SU-DHL-6 (cell line): ENCODE data around the gene UBA5.

Experiments
- H2AFZ ChIP-seq: fragments of 200-600 bp; sonication (generic); 2 replicates; pipeline ENCODE4 v1.6.1; 2014; ENCODE audit warnings: low read depth, mild to moderate bottlenecking, moderate library complexity, mixed read lengths, antibody characterized with exemption, low read length; ENCODE audit not compliant: severe bottlenecking
- H3F3A ChIP-seq: fragments of 200-600 bp; shearing (Covaris generic); 2 replicates; pipeline ENCODE4 v1.6.0; 2016; ENCODE audit warnings: antibody characterized with exemption, mild to moderate bottlenecking; ENCODE audit not compliant: insufficient read depth
- H3K27ac ChIP-seq: fragments of 200-600 bp; sonication (generic); 2 replicates; pipeline ENCODE4 v1.5.1; 2016; ENCODE audit warnings: low read depth, mild to moderate bottlenecking, low read length, moderate library complexity, mixed read lengths
- H3K27me3 ChIP-seq: fragments of 200-600 bp; sonication (generic), shearing (Covaris generic); 2 replicates; pipeline ENCODE4 v1.6.0; 2014; ENCODE audit warnings: mild to moderate bottlenecking, low read length
- H3K36me3 ChIP-seq: fragments of 200-600 bp; sonication (generic); 2 replicates; pipeline ENCODE4 v1.6.1; 2014; ENCODE audit warnings: mild to moderate bottlenecking, low read length, mixed read lengths
- H3K4me2 ChIP-seq: fragments of 300-600, 200-600 bp; shearing (Covaris generic), sonication (generic); 2 replicates; pipeline ENCODE4 v1.6.0; 2014; ENCODE audit warnings: low read length, low read depth, mild to moderate bottlenecking; ENCODE audit not compliant: poor library complexity, severe bottlenecking
- H3K4me3 ChIP-seq: fragments of 200-600 bp; sonication (generic); 2 replicates; pipeline ENCODE4 v1.5.1; 2014; ENCODE audit warnings: antibody characterized with exemption, low read length, mild to moderate bottlenecking, mixed read lengths; ENCODE audit not compliant: insufficient read depth, poor library complexity, severe bottlenecking
- H3K79me2 ChIP-seq: fragments of 200-600 bp; sonication (generic); 2 replicates; pipeline ENCODE4 v1.6.1; 2014; ENCODE audit warnings: mild to moderate bottlenecking, low read length, moderate library complexity; ENCODE audit not compliant: insufficient read depth
- H3K9ac ChIP-seq: fragments of 200-600 bp; sonication (generic); 2 replicates; pipeline ENCODE4 v1.7.0; 2014; ENCODE audit warnings: mild to moderate bottlenecking, low read length
- H3K9me2 ChIP-seq: fragments of 200-600 bp; sonication (generic); replicated peaks from 2 replicates; pipeline ENCODE4 v1.6.1; 2014; ENCODE audit warnings: low read length; ENCODE audit not compliant: insufficient read depth
- H3K9me3 ChIP-seq: fragments of 200-600 bp; sonication (generic); 2 replicates; pipeline ENCODE4 v1.6.1; 2014; ENCODE audit warnings: low read length, mixed read lengths; ENCODE audit not compliant: insufficient read depth
- H4K20me1 ChIP-seq: fragments of 200-600 bp; sonication (generic); 2 replicates; pipeline ENCODE4 v1.6.1; 2014; ENCODE audit warnings: low read depth, mild to moderate bottlenecking, antibody characterized with exemption, low read length, moderate library complexity, mixed read lengths
- EZH2phosphoT487 ChIP-seq: fragments of 200-600 bp; sonication (generic), shearing (Covaris generic); conservative IDR thresholded peaks from 2 replicates; pipeline ENCODE4 v1.6.1; 2018; ENCODE audit warnings: mild to moderate bottlenecking, antibody characterized with exemption, low read length, moderate library complexity, mixed read lengths
- TF ChIP-seq, protein P1 (sequence below): fragments of 200-600 bp; sonication (generic); IDR thresholded peaks from one replicate; pipeline ENCODE4 v1.5.1; 2017; ENCODE audit warnings: antibody characterized with exemption, mild to moderate bottlenecking, low read length, moderate library complexity; ENCODE audit not compliant: insufficient read depth, poor library complexity, severe bottlenecking

The UBA5 gene

DNA sequence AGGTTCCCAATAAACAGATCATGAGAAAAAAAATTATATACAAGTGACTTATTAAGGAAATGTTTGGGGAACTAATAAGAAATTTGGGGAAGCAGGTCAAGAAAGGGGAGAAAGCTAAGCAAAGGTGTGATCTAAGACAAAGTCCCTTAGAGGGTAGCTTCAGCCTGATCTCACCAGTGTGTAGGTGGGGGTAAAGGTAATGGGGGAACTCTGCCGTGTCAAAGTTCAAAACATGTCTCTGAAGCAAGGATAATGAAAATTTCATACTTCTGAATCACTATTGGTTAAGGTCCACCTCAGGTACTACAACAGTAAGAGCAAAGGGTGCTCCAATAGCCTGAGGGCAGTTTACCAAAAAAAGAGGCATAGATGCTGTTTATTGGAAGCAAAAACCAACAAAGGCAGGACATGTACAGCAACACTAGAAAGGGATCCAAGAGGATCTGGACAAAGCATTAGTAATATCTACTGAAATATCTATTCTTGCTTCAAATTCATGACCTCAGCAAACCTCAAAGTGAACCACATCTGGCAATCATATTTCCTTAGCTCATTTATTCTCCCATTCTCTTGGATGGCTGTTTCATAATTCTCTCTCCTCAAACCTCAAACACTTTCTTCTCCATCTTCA is 7.4 kb upstream of the UBA5 start:
- Histone ChIP-seq H3K4me2 (no peak overlapping the region), H3K27ac (no peak overlapping the region), H3K79me2 (no peaks in the 10 kb centered on the region), H3K9me2 (no peaks in the 10 kb centered on the region), H3K9ac (no peak overlapping the region), H3K9me3 (no peaks in the 10 kb centered on the region), H3K27me3 (no peaks in the 10 kb centered on the region), H3K4me3 (no peak overlapping the region), H3K36me3 (no peaks in the 10 kb centered on the region), H3F3A (no peaks in the 10 kb centered on the region), H2AFZ (no peak overlapping the region), H4K20me1 (no peaks in the 10 kb centered on the region)
- TF ChIP-seq, protein P1, sequence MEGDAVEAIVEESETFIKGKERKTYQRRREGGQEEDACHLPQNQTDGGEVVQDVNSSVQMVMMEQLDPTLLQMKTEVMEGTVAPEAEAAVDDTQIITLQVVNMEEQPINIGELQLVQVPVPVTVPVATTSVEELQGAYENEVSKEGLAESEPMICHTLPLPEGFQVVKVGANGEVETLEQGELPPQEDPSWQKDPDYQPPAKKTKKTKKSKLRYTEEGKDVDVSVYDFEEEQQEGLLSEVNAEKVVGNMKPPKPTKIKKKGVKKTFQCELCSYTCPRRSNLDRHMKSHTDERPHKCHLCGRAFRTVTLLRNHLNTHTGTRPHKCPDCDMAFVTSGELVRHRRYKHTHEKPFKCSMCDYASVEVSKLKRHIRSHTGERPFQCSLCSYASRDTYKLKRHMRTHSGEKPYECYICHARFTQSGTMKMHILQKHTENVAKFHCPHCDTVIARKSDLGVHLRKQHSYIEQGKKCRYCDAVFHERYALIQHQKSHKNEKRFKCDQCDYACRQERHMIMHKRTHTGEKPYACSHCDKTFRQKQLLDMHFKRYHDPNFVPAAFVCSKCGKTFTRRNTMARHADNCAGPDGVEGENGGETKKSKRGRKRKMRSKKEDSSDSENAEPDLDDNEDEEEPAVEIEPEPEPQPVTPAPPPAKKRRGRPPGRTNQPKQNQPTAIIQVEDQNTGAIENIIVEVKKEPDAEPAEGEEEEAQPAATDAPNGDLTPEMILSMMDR = no peak
- no peak for TF ChIP-seq EZH2phosphoT487

DNA sequence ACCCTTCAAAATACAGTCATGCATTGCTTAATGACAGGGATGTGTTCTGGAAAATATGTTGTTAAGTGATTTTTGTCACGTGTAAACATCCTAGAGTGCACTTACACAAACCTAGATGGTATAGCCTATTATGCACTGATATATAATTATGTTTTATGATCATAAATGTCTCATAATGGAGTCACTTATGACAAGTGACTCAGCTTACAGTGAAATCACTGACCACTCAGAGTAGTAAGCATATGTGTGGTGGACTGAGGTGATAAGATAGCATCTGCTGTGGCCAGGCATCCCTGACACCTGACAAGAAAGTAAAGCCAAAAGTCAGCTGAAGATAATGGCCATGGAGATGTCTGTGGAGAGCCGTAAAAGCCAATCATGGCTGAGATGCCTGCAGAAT is 5.9 kb upstream of the UBA5 start:
- Histone ChIP-seq H3K4me3 (no peak overlapping the region), H3K27ac (no peak overlapping the region), H3K79me2 (no peaks in the 10 kb centered on the region), H3K4me2 (no peak overlapping the region), H4K20me1 (no peaks in the 10 kb centered on the region), H2AFZ (no peak overlapping the region), H3K36me3 (no peaks in the 10 kb centered on the region), H3K9me2 (no peaks in the 10 kb centered on the region), H3K9ac (no peak overlapping the region), H3F3A (no peaks in the 10 kb centered on the region), H3K27me3 (no peaks in the 10 kb centered on the region), H3K9me3 (no peaks in the 10 kb centered on the region)
- no peak for TF ChIP-seq EZH2phosphoT487
- TF ChIP-seq, protein P1 = no peak

DNA sequence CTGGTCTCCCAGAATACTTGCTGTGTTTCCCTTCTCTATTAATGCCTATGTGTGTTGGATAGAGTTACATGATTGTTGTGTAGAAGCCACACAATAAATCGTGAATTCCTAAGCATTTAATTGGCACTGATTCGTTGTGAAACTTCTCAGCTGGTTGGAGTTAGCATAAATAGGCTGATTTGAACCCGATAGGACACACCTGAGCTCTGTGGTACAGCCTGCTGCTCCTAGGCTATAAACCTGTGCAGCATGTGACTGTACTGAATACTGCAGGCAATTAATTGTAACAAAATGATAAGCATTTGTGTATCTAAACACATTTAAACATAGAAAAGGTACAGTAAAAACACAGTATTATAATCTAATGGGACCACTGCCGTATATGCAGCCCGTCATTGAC is 5.4 kb upstream of the UBA5 start:
- no peaks in the 10 kb centered on the region for H3K79me2 ChIP-seq
- no peaks in the 10 kb centered on the region for H3K36me3 ChIP-seq
- no peak overlapping the region for H3K27ac ChIP-seq
- no peaks in the 10 kb centered on the region for H3F3A ChIP-seq
- H3K9ac ChIP-seq = no peak overlapping the region
- H2AFZ ChIP-seq = no peak overlapping the region
- H3K4me2 ChIP-seq = no peak overlapping the region
- no peak overlapping the region for H3K4me3 ChIP-seq
- no peaks in the 10 kb centered on the region for H4K20me1 ChIP-seq
- H3K27me3 ChIP-seq = no peaks in the 10 kb centered on the region
- H3K9me2 ChIP-seq = no peaks in the 10 kb centered on the region
- TF ChIP-seq EZH2phosphoT487 = no peak
- TF ChIP-seq, protein P1 = no peak
- no peaks in the 10 kb centered on the region for H3K9me3 ChIP-seq
